ENCODE data around the gene UNKL.

GRCh38 chr16:1389762-1390161 lies 24.7 kb downstream of the UNKL start:
- no peak for TF ChIP-seq CTCF (IDR thresholded peaks at IDR 0.05; ENCODE audit: low read depth, low read length)
- TF ChIP-seq POLR2A (IDR thresholded peaks at IDR 0.05; ENCODE audit: extremely low read depth, insufficient read length), result no peak
- no peak for TF ChIP-seq MYC (IDR thresholded peaks at IDR 0.05; ENCODE audit: low read depth, low read length)
- no peak for TF ChIP-seq MAX (IDR thresholded peaks at IDR 0.05; ENCODE audit: low read depth, low read length)

All from NB4 (cell line).